ENCODE measurements around the gene SMIM33. TPM values are rescaled to one million over a fixed set of nuclear protein-coding genes. Genes with fewer than 3 reads are reported as not detected.

The SMIM33 gene
- total RNA-seq, 1 experiment from 2014 or later: not detected

- no peaks in the 10 kb centered on the region for H3K79me1 ChIP-seq (ENCODE audit: insufficient read depth, low read depth, low read length, poor library complexity, severe bottlenecking)
- no peak overlapping the region for H2AFZ ChIP-seq (ENCODE audit: low read length)
- no peak overlapping the region for H3K27ac ChIP-seq (ENCODE audit: insufficient read length, low read depth, low read length)
- Mint-ChIP-seq H3K27ac (no peak overlapping the region), H3K36me3 (ENCODE audit: insufficient read depth in 1 of 3, low read depth in 3 of 3) (peaks cover 8 to 50% (median 24%) of the 10 kb centered on the region in 3 experiments; a peak in 6 of 7 replicates), H3K4me3 (no peak overlapping the region), H3K9me3 (no peaks in the 10 kb centered on the region), H3K4me1 (no peaks in the 10 kb centered on the region), H3K27me3 (ENCODE audit: low read depth) (no peaks in the 10 kb centered on the region)
- WGBS (ENCODE audit: extremely low coverage, insufficient read length, low lambda C conversion rate): no CpG with 5 or more reads among the region's 1 CpG
- H4K5ac ChIP-seq (ENCODE audit: insufficient read length, low read depth, low read length): no peak overlapping the region
- H2BK5ac ChIP-seq (ENCODE audit: insufficient read length, low read length): no peak overlapping the region
- no peak overlapping the region for H2AK5ac ChIP-seq (ENCODE audit: insufficient read length, low read length)
- no peak overlapping the region for H3K18ac ChIP-seq (ENCODE audit: insufficient read length, low read depth, low read length)
- no peak overlapping the region for H2BK15ac ChIP-seq (ENCODE audit: low read depth, low read length)
- no peak overlapping the region for H4K91ac ChIP-seq (ENCODE audit: insufficient read length, low read depth, low read length)
- H3K9me3 ChIP-seq (ENCODE audit: control insufficient read depth, low read depth, low read length): no peaks in the 10 kb centered on the region
- H3K23ac ChIP-seq (ENCODE audit: insufficient read length, low read depth, low read length): no peak overlapping the region
- H2BK120ac ChIP-seq (ENCODE audit: low read depth, low read length, poor library complexity, severe bottlenecking): no peak overlapping the region
- H3K4ac ChIP-seq (ENCODE audit: low read depth, low read length): no peak overlapping the region
- no peak overlapping the region for H2BK12ac ChIP-seq (ENCODE audit: insufficient read length, low read depth, low read length)
- H3K4me1 ChIP-seq (ENCODE audit: insufficient read depth, low read length): no peaks in the 10 kb centered on the region
- H3K9ac ChIP-seq (ENCODE audit: extremely low read depth, insufficient read length, low read length): no peak overlapping the region
- H3T11ph ChIP-seq (ENCODE audit: low read length): no peak overlapping the region
- no peak overlapping the region for H3K14ac ChIP-seq (ENCODE audit: insufficient read depth, low read length)
- no peak for TF ChIP-seq CTCF (conservative IDR thresholded peaks at IDR 0.05)
- no peak overlapping the region for H3K4me2 ChIP-seq (ENCODE audit: insufficient read depth, insufficient read length, low read length)
- no peaks in the 10 kb centered on the region for H3K23me2 ChIP-seq (ENCODE audit: insufficient read length, low read depth, low read length, poor library complexity, severe bottlenecking)
- H2BK20ac ChIP-seq (ENCODE audit: low read depth, low read length, poor library complexity, severe bottlenecking): no peak overlapping the region
- DNase-seq: no peak
- H4K8ac ChIP-seq (replicated peaks; ENCODE audit: insufficient read length, low read depth, low read length): no peak overlapping the region
- no peaks in the 10 kb centered on the region for H3K27me3 ChIP-seq (ENCODE audit: insufficient read depth, low read length)
- no peak overlapping the region for H3K56ac ChIP-seq (ENCODE audit: insufficient read length, low read depth, low read length)
- H4K20me1 ChIP-seq (ENCODE audit: control insufficient read depth, insufficient read depth, insufficient read length): no peaks in the 10 kb centered on the region
- no peaks in the 10 kb centered on the region for H3K79me2 ChIP-seq (ENCODE audit: insufficient read depth, low read length)
These were observed 39.1 kb upstream of the SMIM33 start for GRCh38 chr5:139431706-139432105.
